GM23248 (cell line): Measurements from ENCODE around the gene ANKRD39.

Experiments
- EZH2 ChIP-seq: fragments of 200-600 bp; sonication (generic); IDR thresholded peaks from 2 replicates; pipeline ENCODE4 v1.6.1; 2018; ENCODE audit warnings: antibody characterized with exemption, mild to moderate bottlenecking; ENCODE audit not compliant: insufficient read depth, poor library complexity, severe bottlenecking
- EZH2phosphoT487 ChIP-seq: fragments of 200-600 bp; sonication (generic); IDR thresholded peaks from 2 replicates; pipeline ENCODE4 v1.6.1; 2018; ENCODE audit warnings: antibody characterized with exemption, moderate library complexity, mild to moderate bottlenecking, low read depth; ENCODE audit not compliant: insufficient read depth

- TF ChIP-seq EZH2phosphoT487 = no peak
- no peak for TF ChIP-seq EZH2
Observed at GRCh38 chr2:96877042-96877451, 19.2 kb upstream of the ANKRD39 start.
